ENCODE data around the gene POLR3GL.

DNA sequence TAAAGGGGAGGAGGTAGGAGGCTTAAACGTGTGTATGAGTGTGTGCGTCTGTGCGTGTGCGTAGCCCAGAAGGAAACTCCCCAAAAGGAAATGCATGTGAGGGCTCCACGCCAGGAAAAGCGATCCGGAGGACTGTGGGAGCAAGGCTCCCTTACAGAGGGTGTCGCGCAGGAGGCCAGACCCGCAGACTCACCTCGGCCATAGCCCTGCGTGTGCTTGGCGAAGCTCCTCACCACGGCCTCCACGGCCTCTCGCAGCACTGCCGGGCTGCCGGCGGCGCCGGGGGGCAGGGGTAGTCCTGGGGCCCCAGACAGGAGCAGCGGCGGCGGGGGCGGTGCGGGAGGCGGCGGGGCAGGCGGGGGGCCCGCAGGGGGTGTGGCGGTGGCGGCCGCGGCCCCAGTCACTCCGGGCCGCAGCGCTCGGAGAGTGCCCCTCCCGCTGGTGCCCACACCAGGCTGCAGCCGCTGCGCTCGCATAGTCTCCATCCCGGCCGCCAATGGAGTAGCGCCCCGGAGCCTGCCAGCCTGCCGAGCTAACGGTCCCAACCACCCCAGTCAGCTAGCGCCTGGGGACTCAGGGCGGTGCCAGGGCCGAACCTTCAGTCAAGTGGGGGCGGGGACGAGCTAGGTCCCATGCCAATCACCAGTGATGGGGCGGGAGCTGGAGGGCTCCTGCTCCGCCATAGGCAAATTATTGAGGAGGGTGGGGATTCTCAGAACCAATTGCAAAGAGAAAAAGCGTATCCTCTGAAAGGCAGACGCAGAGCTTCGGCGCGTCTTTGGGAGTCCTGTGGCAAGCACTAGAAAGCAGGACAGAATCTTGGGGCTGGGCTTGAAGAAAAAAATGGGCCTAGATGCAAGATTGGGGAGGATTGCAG, 6.8 kb upstream of the POLR3GL start, which contains the start of gene LIX1L:
- no peak for TF ChIP-seq EZH2phosphoT487 (IDR thresholded peaks at IDR 0.05; ENCODE audit: insufficient read depth, low read depth)
- TF ChIP-seq EZH2 (IDR thresholded peaks at IDR 0.05; ENCODE audit: insufficient read depth, poor library complexity, severe bottlenecking) = no peak

Measured in GM23248 (cell line).